ENCODE measurements around the gene KLK6. TPM values are rescaled to one million over a fixed set of nuclear protein-coding genes. Genes with fewer than 3 reads are reported as not detected.
"Not testable (repeated sequence)": the region's sequence is repeated elsewhere in the genome, so short reads cannot be mapped to it uniquely, and the experiment has no call there.

The KLK6 gene
- total and polyA plus RNA-seq, 4 donors = not detected

- peaks cover 0 to 3% (median 0%) of the 10 kb centered on the region in 4 donors for H3K9me3 ChIP-seq (ENCODE audit: control insufficient read depth in 4 of 4, low read length in 3 of 4)
Measured at GRCh38 chr19:50992666-50993035, 23.3 kb upstream of the KLK6 start.

GRCh38 chr19:50984416-50984815 lies 15.0 kb upstream of the KLK6 start:
- not testable (repeated sequence) for H3K4me1 ChIP-seq (ENCODE audit: control insufficient read depth in 4 of 4, insufficient read depth in 4 of 4, low read length in 3 of 4)

More at GRCh38 chr19:50992666-50993035, 23.3 kb upstream of the KLK6 start:
- peaks cover 0 to 11% (median 0%) of the 10 kb centered on the region in 4 donors for H3K27me3 ChIP-seq (ENCODE audit: control insufficient read depth in 4 of 4, insufficient read depth in 4 of 4, low read length in 3 of 4)
- no peaks in the 10 kb centered on the region for H3K4me1 ChIP-seq (ENCODE audit: control insufficient read depth in 4 of 4, insufficient read depth in 4 of 4, low read length in 3 of 4)
- H3K36me3 ChIP-seq (ENCODE audit: control insufficient read depth in 4 of 4, insufficient read depth in 3 of 4, low read depth in 1 of 4, low read length in 3 of 4) = no peaks in the 10 kb centered on the region
- H3K27ac ChIP-seq (ENCODE audit: low read depth in 1 of 2, low read length in 2 of 2) = no peak overlapping the region
- no peak overlapping the region for H3K4me3 ChIP-seq (ENCODE audit: low read depth in 1 of 3, low read length in 3 of 3)
- no peak for DNase-seq (ENCODE audit: low spot score)
- TF ChIP-seq MAX (IDR thresholded peaks at IDR 0.05) (no peak), YY1 (IDR thresholded peaks at IDR 0.05) (no peak)
- 57% methylated on average over 2 of the region's 2 CpGs for WGBS
- no peak overlapping the region for H3K9ac ChIP-seq (ENCODE audit: low read depth in 1 of 2, low read length in 2 of 2)

GRCh38 chr19:50983625-50984292 lies 14.4 kb upstream of the KLK6 start, which contains the start of gene KLK7:
TSS of gene KLK7 (minus strand) at chr19:50983917. CDS start at chr19:50982399, 1,518 bp downstream.
- no peak within 1 kb of the TSS for H3K4me3 ChIP-seq (ENCODE audit: low read depth in 1 of 3, low read length in 3 of 3)
- H3K27me3 ChIP-seq (ENCODE audit: control insufficient read depth in 4 of 4, insufficient read depth in 4 of 4, low read length in 3 of 4) = peaks cover 0 to 17% (median 4%) of the 10 kb centered on the region in 4 donors
- no peaks in the 10 kb centered on the region for H3K36me3 ChIP-seq (ENCODE audit: control insufficient read depth in 4 of 4, insufficient read depth in 3 of 4, low read depth in 1 of 4, low read length in 3 of 4)
- no peaks in the 10 kb centered on the region for H3K4me1 ChIP-seq (ENCODE audit: control insufficient read depth in 4 of 4, insufficient read depth in 4 of 4, low read length in 3 of 4)
- H3K9me3 ChIP-seq (ENCODE audit: control insufficient read depth in 4 of 4, low read length in 3 of 4) = no peaks in the 10 kb centered on the region
- WGBS = 20% methylated on average over 28 of the region's 28 CpGs
- TF ChIP-seq HNF4A (conservative IDR thresholded peaks at IDR 0.05) (no peak), CTCF (IDR thresholded peaks at IDR 0.05; ENCODE audit: low read depth, low read length, missing input control) (no peak), HNF4G (IDR thresholded peaks at IDR 0.05) (no peak), ATF3 (IDR thresholded peaks at IDR 0.05) (no peak), TAF1 (conservative IDR thresholded peaks at IDR 0.05) (no peak)
- no peak for DNase-seq (ENCODE audit: low spot score)
- no peak within 1 kb of the TSS for H3K27ac ChIP-seq (ENCODE audit: low read depth in 1 of 2, low read length in 2 of 2)
- H3K9ac ChIP-seq (ENCODE audit: low read depth in 1 of 2, low read length in 2 of 2) = no peak within 1 kb of the TSS

More at GRCh38 chr19:50984416-50984815, 15.0 kb upstream of the KLK6 start:
- not testable (repeated sequence) for H3K9ac ChIP-seq (ENCODE audit: low read depth in 1 of 2, low read length in 2 of 2); DNase-seq (ENCODE audit: low spot score); H3K9me3 ChIP-seq (ENCODE audit: control insufficient read depth in 4 of 4, low read length in 3 of 4); H3K36me3 ChIP-seq (ENCODE audit: control insufficient read depth in 4 of 4, insufficient read depth in 3 of 4, low read depth in 1 of 4, low read length in 3 of 4); H3K4me3 ChIP-seq (ENCODE audit: low read depth in 1 of 3, low read length in 3 of 3); H3K27ac ChIP-seq (ENCODE audit: low read depth in 1 of 2, low read length in 2 of 2)
- peaks cover 0 to 19% (median 4%) of the 10 kb centered on the region in 4 donors for H3K27me3 ChIP-seq (ENCODE audit: control insufficient read depth in 4 of 4, insufficient read depth in 4 of 4, low read length in 3 of 4)
- 77% methylated on average over 14 of the region's 14 CpGs for WGBS

- WGBS = 81% methylated on average over 4 of the region's 4 CpGs
- Histone ChIP-seq H3K4me3 (ENCODE audit: low read depth in 1 of 3, low read length in 3 of 3) (no peak overlapping the region), H3K36me3 (ENCODE audit: control insufficient read depth in 4 of 4, insufficient read depth in 3 of 4, low read depth in 1 of 4, low read length in 3 of 4) (no peaks in the 10 kb centered on the region), H3K9me3 (ENCODE audit: control insufficient read depth in 4 of 4, low read length in 3 of 4) (no peaks in the 10 kb centered on the region), H3K27ac (ENCODE audit: low read depth in 1 of 2, low read length in 2 of 2) (no peak overlapping the region), H3K27me3 (ENCODE audit: control insufficient read depth in 4 of 4, insufficient read depth in 4 of 4, low read length in 3 of 4) (peaks cover 0 to 8% (median 5%) of the 10 kb centered on the region in 4 donors), H3K4me1 (ENCODE audit: control insufficient read depth in 4 of 4, insufficient read depth in 4 of 4, low read length in 3 of 4) (no peaks in the 10 kb centered on the region), H3K9ac (ENCODE audit: low read depth in 1 of 2, low read length in 2 of 2) (no peak overlapping the region)
- no peak for TF ChIP-seq FOXA2 (IDR thresholded peaks at IDR 0.05)
- no peak for TF ChIP-seq NR2F2 (IDR thresholded peaks at IDR 0.05)
- TF ChIP-seq HNF4G (IDR thresholded peaks at IDR 0.05) = no peak
- TF ChIP-seq JUND (IDR thresholded peaks at IDR 0.05) = no peak
- TF ChIP-seq EGR1 (IDR thresholded peaks at IDR 0.05; ENCODE audit: low read depth in 2 of 2) = no peak
- no peak for TF ChIP-seq GABPA (IDR thresholded peaks at IDR 0.05 in 1 of 2, conservative IDR thresholded peaks at IDR 0.05 in 1 of 2)
- TF ChIP-seq TAF1 (conservative IDR thresholded peaks at IDR 0.05) = no peak
- TF ChIP-seq MAX (IDR thresholded peaks at IDR 0.05) = no peak
- TF ChIP-seq HNF4A (conservative IDR thresholded peaks at IDR 0.05) = no peak
- TF ChIP-seq SP1 (IDR thresholded peaks at IDR 0.05) = no peak
- no peak for TF ChIP-seq REST (IDR thresholded peaks at IDR 0.05)
- no peak for TF ChIP-seq RXRA (IDR thresholded peaks at IDR 0.05)
- TF ChIP-seq RAD21 (IDR thresholded peaks at IDR 0.05) = no peak
- no peak for TF ChIP-seq YY1 (IDR thresholded peaks at IDR 0.05)
- TF ChIP-seq FOXA1 (IDR thresholded peaks at IDR 0.05) = no peak
- DNase-seq (ENCODE audit: low spot score) = no peak
Measured at GRCh38 chr19:50982186-50982585, 12.8 kb upstream of the KLK6 start.

All from liver (tissue), 9 donors.